Measurements from ENCODE around the gene VTCN1. TPM values are rescaled to one million over a fixed set of nuclear protein-coding genes. Genes with fewer than 3 reads are reported as not detected.

VTCN1 gene
- total RNA-seq, 1 experiment from 2014 or later, result not detected

DNA sequence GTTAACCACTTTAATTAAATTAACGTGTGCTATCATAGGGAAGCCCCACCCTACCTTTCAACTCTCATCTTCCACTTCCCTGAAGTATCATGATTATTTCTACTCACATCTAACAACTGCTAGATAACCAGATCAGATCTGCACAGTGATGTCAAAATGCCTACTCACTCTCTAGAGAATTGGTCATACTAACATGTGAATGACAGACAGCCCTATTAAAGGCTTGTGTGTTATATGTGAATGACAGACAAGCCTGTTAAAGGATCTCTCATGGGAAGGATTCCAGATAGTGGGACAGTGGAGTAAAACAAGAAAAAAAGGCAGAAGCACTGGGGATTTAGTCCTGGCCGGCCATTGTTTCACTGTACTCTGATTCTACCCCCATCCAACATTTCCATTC is 12.6 kb downstream of the VTCN1 start:
- in situ Hi-C loops (cut with HindIII; ENCODE audit: low pct_unique_long_range_greater_than_20kb, low sequenced_read_pairs), result no loop called here
- intact Hi-C loops (cut with micrococcal nuclease; ENCODE audit: unreplicated experiment), result no loop called here
- Histone ChIP-seq H3K9me3 (ENCODE audit: control insufficient read depth, insufficient read depth, low read depth, low read length) (no peaks in the 10 kb centered on the region), H3K27ac (ENCODE audit: low read length) (no peak overlapping the region), H3K27me3 (ENCODE audit: control insufficient read depth, insufficient read depth, low read length) (no peaks in the 10 kb centered on the region), H3K36me3 (ENCODE audit: control insufficient read depth, insufficient read depth, low read length) (no peaks in the 10 kb centered on the region), H3K4me1 (ENCODE audit: control insufficient read depth, insufficient read depth, low read length) (no peaks in the 10 kb centered on the region), H3K4me3 (ENCODE audit: low read depth in 2 of 2, low read length in 2 of 2) (no peak overlapping the region)
- ATAC-seq (no peak), DNase-seq (ENCODE audit: low read depth, low spot score) (no peak)
- TF ChIP-seq, protein P1, sequence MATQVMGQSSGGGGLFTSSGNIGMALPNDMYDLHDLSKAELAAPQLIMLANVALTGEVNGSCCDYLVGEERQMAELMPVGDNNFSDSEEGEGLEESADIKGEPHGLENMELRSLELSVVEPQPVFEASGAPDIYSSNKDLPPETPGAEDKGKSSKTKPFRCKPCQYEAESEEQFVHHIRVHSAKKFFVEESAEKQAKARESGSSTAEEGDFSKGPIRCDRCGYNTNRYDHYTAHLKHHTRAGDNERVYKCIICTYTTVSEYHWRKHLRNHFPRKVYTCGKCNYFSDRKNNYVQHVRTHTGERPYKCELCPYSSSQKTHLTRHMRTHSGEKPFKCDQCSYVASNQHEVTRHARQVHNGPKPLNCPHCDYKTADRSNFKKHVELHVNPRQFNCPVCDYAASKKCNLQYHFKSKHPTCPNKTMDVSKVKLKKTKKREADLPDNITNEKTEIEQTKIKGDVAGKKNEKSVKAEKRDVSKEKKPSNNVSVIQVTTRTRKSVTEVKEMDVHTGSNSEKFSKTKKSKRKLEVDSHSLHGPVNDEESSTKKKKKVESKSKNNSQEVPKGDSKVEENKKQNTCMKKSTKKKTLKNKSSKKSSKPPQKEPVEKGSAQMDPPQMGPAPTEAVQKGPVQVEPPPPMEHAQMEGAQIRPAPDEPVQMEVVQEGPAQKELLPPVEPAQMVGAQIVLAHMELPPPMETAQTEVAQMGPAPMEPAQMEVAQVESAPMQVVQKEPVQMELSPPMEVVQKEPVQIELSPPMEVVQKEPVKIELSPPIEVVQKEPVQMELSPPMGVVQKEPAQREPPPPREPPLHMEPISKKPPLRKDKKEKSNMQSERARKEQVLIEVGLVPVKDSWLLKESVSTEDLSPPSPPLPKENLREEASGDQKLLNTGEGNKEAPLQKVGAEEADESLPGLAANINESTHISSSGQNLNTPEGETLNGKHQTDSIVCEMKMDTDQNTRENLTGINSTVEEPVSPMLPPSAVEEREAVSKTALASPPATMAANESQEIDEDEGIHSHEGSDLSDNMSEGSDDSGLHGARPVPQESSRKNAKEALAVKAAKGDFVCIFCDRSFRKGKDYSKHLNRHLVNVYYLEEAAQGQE (IDR thresholded peaks at IDR 0.05; ENCODE audit: insufficient read depth in 1 of 2, low read depth in 2 of 2, low read length in 1 of 2), result no peak
- TF ChIP-seq, protein P2, sequence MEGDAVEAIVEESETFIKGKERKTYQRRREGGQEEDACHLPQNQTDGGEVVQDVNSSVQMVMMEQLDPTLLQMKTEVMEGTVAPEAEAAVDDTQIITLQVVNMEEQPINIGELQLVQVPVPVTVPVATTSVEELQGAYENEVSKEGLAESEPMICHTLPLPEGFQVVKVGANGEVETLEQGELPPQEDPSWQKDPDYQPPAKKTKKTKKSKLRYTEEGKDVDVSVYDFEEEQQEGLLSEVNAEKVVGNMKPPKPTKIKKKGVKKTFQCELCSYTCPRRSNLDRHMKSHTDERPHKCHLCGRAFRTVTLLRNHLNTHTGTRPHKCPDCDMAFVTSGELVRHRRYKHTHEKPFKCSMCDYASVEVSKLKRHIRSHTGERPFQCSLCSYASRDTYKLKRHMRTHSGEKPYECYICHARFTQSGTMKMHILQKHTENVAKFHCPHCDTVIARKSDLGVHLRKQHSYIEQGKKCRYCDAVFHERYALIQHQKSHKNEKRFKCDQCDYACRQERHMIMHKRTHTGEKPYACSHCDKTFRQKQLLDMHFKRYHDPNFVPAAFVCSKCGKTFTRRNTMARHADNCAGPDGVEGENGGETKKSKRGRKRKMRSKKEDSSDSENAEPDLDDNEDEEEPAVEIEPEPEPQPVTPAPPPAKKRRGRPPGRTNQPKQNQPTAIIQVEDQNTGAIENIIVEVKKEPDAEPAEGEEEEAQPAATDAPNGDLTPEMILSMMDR (IDR thresholded peaks at IDR 0.05), result no peak
- TF ChIP-seq SIN3A (IDR thresholded peaks at IDR 0.05; ENCODE audit: borderline replicate concordance, insufficient read depth, low read depth, low read length) (no peak), POLR2AphosphoS5 (IDR thresholded peaks at IDR 0.05; ENCODE audit: low read depth, low read length) (no peak), TCF7L2 (IDR thresholded peaks at IDR 0.05; ENCODE audit: low read depth, low read length) (no peak)
- no TSS peak for BruUV-seq (replicated peaks)
- ChIA-PET CTCF (no interaction called here), POLR2A (no interaction called here)

DNA sequence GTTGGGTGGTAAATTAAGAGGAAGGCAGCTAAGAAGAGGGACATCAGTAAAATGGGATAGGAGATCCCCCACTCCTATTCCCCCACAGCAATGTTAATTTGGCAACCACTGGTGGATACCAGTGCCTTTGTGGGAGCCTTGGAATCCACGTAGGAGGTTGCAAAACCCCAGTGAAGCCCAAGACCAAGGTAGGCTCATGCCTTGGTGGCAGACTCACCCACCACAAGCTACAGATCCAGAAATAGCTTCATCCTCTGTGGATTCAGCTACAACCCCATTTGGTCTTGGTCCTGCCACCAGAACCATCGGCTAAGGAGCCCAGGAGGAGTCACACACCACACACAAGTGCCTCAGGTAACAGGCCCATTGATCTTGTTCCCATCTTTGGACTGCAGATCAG is 21.0 kb downstream of the VTCN1 start:
- H3K4me1 ChIP-seq (ENCODE audit: control insufficient read depth, insufficient read depth, low read length), result no peaks in the 10 kb centered on the region
- ATAC-seq, result no peak
- no TSS peak for BruUV-seq (replicated peaks)
- CTCF ChIA-PET, result no interaction called here
- POLR2A ChIA-PET, result no interaction called here
- H3K36me3 ChIP-seq (ENCODE audit: control insufficient read depth, insufficient read depth, low read length), result no peaks in the 10 kb centered on the region
- TF ChIP-seq, protein P2 (IDR thresholded peaks at IDR 0.05), result no peak
- TF ChIP-seq SIN3A (IDR thresholded peaks at IDR 0.05; ENCODE audit: borderline replicate concordance, insufficient read depth, low read depth, low read length) (no peak), POLR2AphosphoS5 (IDR thresholded peaks at IDR 0.05; ENCODE audit: low read depth, low read length) (no peak), TCF7L2 (IDR thresholded peaks at IDR 0.05; ENCODE audit: low read depth, low read length) (no peak)
- TF ChIP-seq, protein P1 (IDR thresholded peaks at IDR 0.05; ENCODE audit: insufficient read depth in 1 of 2, low read depth in 2 of 2, low read length in 1 of 2), result no peak
- H3K4me3 ChIP-seq (ENCODE audit: low read depth in 2 of 2, low read length in 2 of 2), result no peak overlapping the region
- in situ Hi-C loops (cut with HindIII; ENCODE audit: low pct_unique_long_range_greater_than_20kb, low sequenced_read_pairs) (no loop called here), intact Hi-C loops (cut with micrococcal nuclease; ENCODE audit: unreplicated experiment) (no loop called here)
- DNase-seq (ENCODE audit: low read depth, low spot score), result no peak
- no peak overlapping the region for H3K27ac ChIP-seq (ENCODE audit: low read length)
- no peaks in the 10 kb centered on the region; the same call in 1 of the 2 replicates for H3K27me3 ChIP-seq (ENCODE audit: control insufficient read depth, insufficient read depth, low read length)
- H3K9me3 ChIP-seq (ENCODE audit: control insufficient read depth, insufficient read depth, low read depth, low read length), result no peaks in the 10 kb centered on the region

Data from Panc1 (cell line).